Activated CD4-positive, alpha-beta memory T cell treated with anti-CD3 and anti-CD28 coated beads, Interleukin-2, amount 10 ng/mL, durations not matched to agents 7 days and 5 days (primary cell): ENCODE measurements around the gene ETS1. TPM values are rescaled to one million over a fixed set of nuclear protein-coding genes. Genes with fewer than 3 reads are reported as not detected.

Experiments
- CTCF ChIA-PET: fragments of 350-600 bp; sonication (Branson Sonifier 250); formaldehyde crosslinking; loops from one replicate; lab custom pipeline; 2021; ENCODE audit warnings: antibody characterized with exemption, inconsistent platforms; lab: Charles Lee
- POLR2A ChIA-PET: fragments of 350-600 bp; sonication (Branson Sonifier 250); formaldehyde crosslinking; loops from one replicate; lab custom pipeline; 2021; ENCODE audit warnings: antibody characterized with exemption; lab: Charles Lee
- DNase-seq: peaks from one replicate; pipeline ENCODE4 v3.0.0-alpha.2; 2020
- H3K27ac Mint-ChIP-seq: one replicate; pipeline ENCODE4 v1.8.0; 2021; ENCODE audit warnings: mild to moderate bottlenecking, mixed read lengths
- H3K27me3 Mint-ChIP-seq: one replicate; pipeline ENCODE4 v1.8.0; 2021; ENCODE audit warnings: mixed read lengths
- H3K36me3 Mint-ChIP-seq: one replicate; pipeline ENCODE4 v1.8.0; 2021; ENCODE audit warnings: low read depth, mixed read lengths
- H3K4me1 Mint-ChIP-seq: one replicate; pipeline ENCODE4 v1.8.0; 2021; ENCODE audit warnings: mixed read lengths
- H3K4me3 Mint-ChIP-seq: one replicate; pipeline ENCODE4 v1.8.0; 2021; ENCODE audit warnings: mild to moderate bottlenecking, mixed read lengths
- H3K9me3 Mint-ChIP-seq: one replicate; pipeline ENCODE4 v1.8.0; 2021; ENCODE audit warnings: mixed read lengths
- total RNA-seq, 2 experiments: library from RNA; stranded (reverse); gene quantifications; one replicate each; pipeline ENCODE4 v1.2.3, GENCODE V29; 2021

ETS1 gene
- total RNA-seq, 2 experiments from 2014 or later: 572 to 584 TPM

DNA sequence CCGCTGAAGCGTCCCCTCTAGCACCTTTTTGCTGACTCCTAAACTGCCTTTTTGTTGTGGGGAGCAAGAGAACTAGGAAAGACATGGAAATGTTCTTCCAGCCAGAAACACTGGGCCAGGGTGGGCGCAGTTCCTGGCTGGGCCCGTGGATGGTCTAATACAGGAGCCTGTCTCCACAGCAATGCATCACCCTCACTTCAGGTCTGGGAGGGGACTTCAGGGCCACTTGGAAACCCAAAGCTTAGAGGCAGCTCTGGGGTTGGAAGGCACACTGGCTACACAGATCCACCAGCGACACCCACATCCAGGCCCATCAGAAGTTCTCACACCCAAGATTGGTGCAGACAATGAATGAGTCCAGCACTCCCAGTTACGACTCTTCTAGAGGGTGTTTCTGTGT is 120.3 kb downstream of the ETS1 start:
- Mint-ChIP-seq H3K4me1 (peaks cover 99% of the 10 kb centered on the region), H3K9me3 (no peaks in the 10 kb centered on the region), H3K36me3 (peaks cover 98% of the 10 kb centered on the region), H3K27me3 (no peaks in the 10 kb centered on the region), H3K4me3 (peak overlapping the region; percentile 66), H3K27ac (peak overlapping the region; percentile 80)
- CTCF ChIA-PET: interaction anchor here (2.0 to 2.1 kb wide), 2 partner anchors 141 to 163 kb away, joined by 6 to 8 read pairs; no protein-coding TSS in a partner anchor
- POLR2A ChIA-PET: interaction anchor here (1.4 to 21.4 kb wide), 8 partner anchors 8 to 176 kb away, joined by 6 to 884 read pairs (median 30); no protein-coding TSS in a partner anchor
- DNase-seq: no peak

GRCh38 chr11:128465946-128466705 is 121.2 kb downstream of the ETS1 start:
- Mint-ChIP-seq H3K36me3 (peaks cover 98% of the 10 kb centered on the region), H3K9me3 (no peaks in the 10 kb centered on the region), H3K27me3 (no peaks in the 10 kb centered on the region), H3K4me1 (peaks cover 97% of the 10 kb centered on the region), H3K4me3 (peak overlapping the region; percentile 66), H3K27ac (peak overlapping the region; percentile 80)
- no peak for DNase-seq
- ChIA-PET POLR2A (interaction anchor here (0.6 to 21.4 kb wide), 15 partner anchors 9 to 187 kb away, joined by 3 to 884 read pairs (median 6); no protein-coding TSS in a partner anchor), CTCF (interaction anchor here (1.0 to 3.2 kb wide), 14 partner anchors 19 to 365 kb away, joined by 3 to 27 read pairs (median 6); no protein-coding TSS in a partner anchor)

DNA sequence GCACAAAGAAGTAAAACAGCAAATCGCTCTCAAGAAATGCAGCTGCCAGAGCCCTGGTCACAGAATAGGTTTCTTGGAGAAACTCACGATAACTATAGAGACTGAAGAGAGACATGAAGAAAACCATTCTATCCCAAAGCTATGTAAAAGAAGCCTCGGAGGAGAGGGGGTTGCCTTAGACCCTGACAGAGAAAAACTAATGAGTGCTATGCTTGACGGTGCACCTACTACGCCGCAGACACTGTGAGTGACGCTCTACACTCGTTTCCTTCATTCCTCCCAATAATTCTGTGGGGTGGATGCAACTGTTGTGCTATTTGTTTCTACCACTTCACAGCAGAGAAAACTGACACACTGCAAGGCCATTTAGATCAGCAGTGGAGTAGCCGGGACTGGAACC is 121.8 kb downstream of the ETS1 start:
- H3K36me3 Mint-ChIP-seq: peaks cover 99% of the 10 kb centered on the region
- peak overlapping the region; percentile 80 for H3K27ac Mint-ChIP-seq
- H3K9me3 Mint-ChIP-seq: no peaks in the 10 kb centered on the region
- ChIA-PET CTCF (interaction anchor here (0.8 to 3.2 kb wide), 18 partner anchors 11 to 365 kb away, joined by 3 to 27 read pairs (median 4); no protein-coding TSS in a partner anchor), POLR2A (interaction anchor here (0.6 to 21.4 kb wide), 20 partner anchors 9 to 428 kb away, joined by 3 to 884 read pairs (median 6); no protein-coding TSS in a partner anchor)
- H3K27me3 Mint-ChIP-seq: no peaks in the 10 kb centered on the region
- peak overlapping the region; percentile 66 for H3K4me3 Mint-ChIP-seq
- peaks cover 96% of the 10 kb centered on the region for H3K4me1 Mint-ChIP-seq
- no peak for DNase-seq

DNA sequence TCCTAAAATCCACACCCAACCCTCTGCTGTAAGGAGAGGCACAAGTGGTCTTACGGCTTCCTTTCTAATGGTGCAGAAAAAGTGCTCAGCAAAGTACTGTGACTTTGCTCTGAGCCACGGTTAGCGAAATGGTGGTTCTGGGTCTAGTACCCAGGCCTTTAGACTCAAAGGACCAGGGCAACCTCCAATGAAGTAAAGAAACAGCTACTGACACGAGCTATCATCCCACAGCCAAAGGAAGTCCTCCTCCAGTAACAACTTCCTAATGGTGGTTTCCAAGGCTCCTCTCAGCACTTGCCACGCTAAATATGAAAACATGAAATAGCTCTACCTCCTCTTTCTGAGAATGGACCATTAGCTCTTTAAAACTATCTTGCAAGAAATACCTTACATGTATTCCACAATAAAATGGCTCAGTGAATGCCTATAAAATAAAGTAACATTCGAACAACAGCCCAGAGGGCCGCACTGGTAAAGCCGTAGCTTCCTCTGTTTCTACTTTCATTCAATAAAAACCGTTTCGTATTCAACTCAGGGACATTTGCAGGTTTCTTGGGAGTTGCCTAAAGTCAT is 122.4 kb downstream of the ETS1 start:
- Mint-ChIP-seq H3K36me3 (peaks cover 100% of the 10 kb centered on the region), H3K9me3 (no peaks in the 10 kb centered on the region), H3K4me1 (peaks cover 97% of the 10 kb centered on the region), H3K27me3 (no peaks in the 10 kb centered on the region), H3K27ac (peak overlapping the region; percentile 80), H3K4me3 (peak overlapping the region; percentile 66)
- no peak for DNase-seq
- CTCF ChIA-PET: interaction anchor here (0.8 to 3.2 kb wide), 19 partner anchors 12 to 366 kb away, joined by 3 to 27 read pairs (median 4); no protein-coding TSS in a partner anchor
- POLR2A ChIA-PET: interaction anchor here (0.6 to 21.4 kb wide), 21 partner anchors 10 to 428 kb away, joined by 3 to 884 read pairs (median 5); no protein-coding TSS in a partner anchor

DNA sequence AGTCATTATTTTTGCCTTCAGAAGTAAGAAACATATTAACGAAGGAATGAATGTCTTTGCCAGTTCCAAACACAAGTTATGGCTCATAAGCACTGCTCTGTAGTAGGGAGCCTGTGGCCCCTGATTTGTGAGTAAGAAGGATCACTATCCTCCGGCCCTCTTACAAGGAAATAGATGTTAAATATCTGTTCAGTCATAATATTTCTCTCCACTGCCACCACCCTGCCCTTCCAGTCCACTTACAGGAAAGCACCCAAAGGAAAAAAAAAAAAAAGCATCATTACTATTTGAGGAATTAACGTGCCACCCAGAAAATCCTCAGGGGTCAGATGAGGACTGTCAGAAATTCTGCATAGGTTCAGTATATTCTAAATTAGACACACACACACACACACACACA is 123.4 kb downstream of the ETS1 start:
- H3K4me1 Mint-ChIP-seq: peaks cover 92% of the 10 kb centered on the region
- no peaks in the 10 kb centered on the region for H3K27me3 Mint-ChIP-seq
- ChIA-PET POLR2A (interaction anchor here (1.7 to 21.4 kb wide), 8 partner anchors 11 to 174 kb away, joined by 4 to 884 read pairs (median 18); no protein-coding TSS in a partner anchor), CTCF (interaction anchor here (0.8 to 3.2 kb wide), 8 partner anchors 16 to 367 kb away, joined by 3 to 27 read pairs (median 4); no protein-coding TSS in a partner anchor)
- H3K27ac Mint-ChIP-seq: peak overlapping the region; percentile 80
- no peaks in the 10 kb centered on the region for H3K9me3 Mint-ChIP-seq
- no peak for DNase-seq
- peaks cover 100% of the 10 kb centered on the region for H3K36me3 Mint-ChIP-seq
- peak overlapping the region; percentile 43 for H3K4me3 Mint-ChIP-seq

DNA sequence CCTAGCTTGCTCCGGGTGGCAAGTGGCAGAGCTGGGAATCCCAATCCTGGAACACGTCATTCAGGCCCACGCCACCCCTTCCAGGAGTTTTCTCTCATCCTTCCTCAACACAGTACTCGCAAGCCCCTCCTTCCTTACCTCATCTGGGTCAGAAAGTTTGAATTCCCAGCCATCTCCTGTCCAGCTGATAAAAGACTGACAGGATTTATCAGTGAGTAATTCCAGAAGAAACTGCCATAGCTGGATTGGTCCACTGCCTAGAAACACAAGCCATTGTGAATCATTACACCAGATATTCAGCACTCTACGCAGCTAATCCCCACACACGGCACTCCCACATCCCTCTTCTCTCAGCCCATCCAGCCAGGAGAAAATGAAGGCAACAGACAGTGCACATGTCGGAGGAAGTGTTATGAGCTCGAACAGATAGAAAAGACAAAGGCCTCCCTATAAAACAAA is 124.0 kb downstream of the ETS1 start:
- no peaks in the 10 kb centered on the region for H3K27me3 Mint-ChIP-seq
- peaks cover 86% of the 10 kb centered on the region for H3K4me1 Mint-ChIP-seq
- peak overlapping the region; percentile 9 for H3K4me3 Mint-ChIP-seq
- no peaks in the 10 kb centered on the region for H3K9me3 Mint-ChIP-seq
- POLR2A ChIA-PET: interaction anchor here (0.6 to 21.4 kb wide), 7 partner anchors 12 to 173 kb away, joined by 3 to 884 read pairs (median 12); no protein-coding TSS in a partner anchor
- H3K36me3 Mint-ChIP-seq: peaks cover 98% of the 10 kb centered on the region
- no peak for DNase-seq
- CTCF ChIA-PET: interaction anchor here (0.8 to 3.2 kb wide), 6 partner anchors 17 to 291 kb away, joined by 3 to 27 read pairs (median 4); no protein-coding TSS in a partner anchor
- H3K27ac Mint-ChIP-seq: peak overlapping the region; percentile 80

DNA sequence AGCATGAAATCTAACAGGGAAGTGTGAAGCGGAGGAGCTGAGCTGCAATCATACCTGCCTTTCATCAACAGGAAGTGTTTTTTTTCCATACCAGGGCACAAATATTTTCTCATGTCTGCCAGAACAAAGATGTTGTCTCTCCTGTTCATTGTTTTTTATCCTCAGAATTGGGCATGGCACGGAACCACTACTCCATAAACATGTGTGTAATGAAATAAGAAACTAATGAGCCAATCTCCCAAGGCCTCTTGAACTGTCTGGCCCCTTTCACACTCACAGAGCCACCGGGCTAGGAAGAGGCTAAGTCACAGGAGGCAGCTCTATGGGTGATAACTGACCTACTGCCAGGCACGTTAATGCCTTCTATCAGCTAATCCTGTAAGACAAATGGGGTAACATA is 124.4 kb downstream of the ETS1 start:
- Mint-ChIP-seq H3K9me3 (no peaks in the 10 kb centered on the region), H3K4me1 (peaks cover 81% of the 10 kb centered on the region), H3K27ac (peak overlapping the region; percentile 80), H3K36me3 (peaks cover 98% of the 10 kb centered on the region), H3K4me3 (no peak overlapping the region), H3K27me3 (no peaks in the 10 kb centered on the region)
- DNase-seq: no peak
- CTCF ChIA-PET: interaction anchor here (1.1 to 3.2 kb wide), 5 partner anchors 17 to 173 kb away, joined by 3 to 27 read pairs (median 4); no protein-coding TSS in a partner anchor
- POLR2A ChIA-PET: interaction anchor here (0.6 to 21.4 kb wide), 6 partner anchors 12 to 173 kb away, joined by 3 to 884 read pairs (median 31); no protein-coding TSS in a partner anchor

GRCh38 chr11:128462189-128462588 is 125.2 kb downstream of the ETS1 start:
- ChIA-PET POLR2A (interaction anchor here (1.3 to 21.4 kb wide), 5 partner anchors 50 to 172 kb away, joined by 3 to 884 read pairs (median 6); no protein-coding TSS in a partner anchor), CTCF (interaction anchor here (0.7 kb wide), 1 partner anchor 139 kb away, joined by 3 read pairs; no protein-coding TSS in a partner anchor)
- Mint-ChIP-seq H3K4me1 (peaks cover 77% of the 10 kb centered on the region), H3K27me3 (no peaks in the 10 kb centered on the region), H3K36me3 (peaks cover 98% of the 10 kb centered on the region), H3K27ac (peak overlapping the region; percentile 80), H3K4me3 (no peak overlapping the region), H3K9me3 (no peaks in the 10 kb centered on the region)
- DNase-seq: no peak

DNA sequence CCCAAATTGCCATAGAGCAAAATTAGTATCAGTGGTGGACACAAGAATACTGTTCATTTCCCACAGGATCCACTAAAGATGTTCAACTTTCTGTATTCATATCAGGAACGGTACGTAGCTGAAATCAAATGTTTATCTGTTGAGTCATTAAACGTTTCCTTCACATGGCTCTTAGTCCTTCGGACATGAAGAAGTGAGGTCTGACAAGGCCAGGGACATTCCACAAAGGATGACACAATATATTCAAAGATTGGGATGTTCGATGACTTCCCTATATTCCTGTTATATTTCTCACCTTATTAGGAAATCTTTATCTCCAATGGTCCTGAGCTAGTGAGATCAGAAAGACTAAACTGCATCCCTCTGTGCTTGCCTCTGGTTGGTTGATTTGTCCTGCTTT is 129.0 kb downstream of the ETS1 start:
- POLR2A ChIA-PET: interaction anchor here (0.8 to 21.4 kb wide), 15 partner anchors 14 to 172 kb away, joined by 3 to 884 read pairs (median 4); no protein-coding TSS in a partner anchor
- peak overlapping the region; percentile 7 for H3K27ac Mint-ChIP-seq
- peaks cover 67% of the 10 kb centered on the region for H3K4me1 Mint-ChIP-seq
- H3K9me3 Mint-ChIP-seq: no peaks in the 10 kb centered on the region
- no peak for DNase-seq
- peaks cover 96% of the 10 kb centered on the region for H3K36me3 Mint-ChIP-seq
- no peak overlapping the region for H3K4me3 Mint-ChIP-seq
- no peaks in the 10 kb centered on the region for H3K27me3 Mint-ChIP-seq
- CTCF ChIA-PET: interaction anchor here (0.6 to 2.5 kb wide), 6 partner anchors 64 to 174 kb away, joined by 3 to 8 read pairs (median 6); no protein-coding TSS in a partner anchor

DNA sequence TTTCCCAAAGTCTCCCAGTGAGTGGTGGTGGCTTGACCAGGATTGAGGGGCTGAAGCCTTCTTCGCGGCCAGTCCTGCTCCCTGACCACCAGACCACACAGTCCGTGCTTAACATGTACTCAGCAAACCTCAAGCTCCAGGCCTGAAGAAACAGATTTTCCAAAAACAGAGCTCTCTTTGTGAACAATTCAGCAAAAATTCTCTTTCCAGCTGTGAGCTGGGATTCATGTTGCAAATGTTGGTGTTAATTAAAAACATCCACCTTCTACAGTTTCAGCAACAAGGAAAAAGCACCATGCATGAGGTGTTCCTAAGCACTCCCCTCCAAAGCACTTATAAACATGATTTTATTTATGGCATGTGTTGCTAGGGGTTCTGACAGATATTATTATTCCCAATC is 129.5 kb downstream of the ETS1 start:
- peaks cover 65% of the 10 kb centered on the region for H3K4me1 Mint-ChIP-seq
- no peak for DNase-seq

DNA sequence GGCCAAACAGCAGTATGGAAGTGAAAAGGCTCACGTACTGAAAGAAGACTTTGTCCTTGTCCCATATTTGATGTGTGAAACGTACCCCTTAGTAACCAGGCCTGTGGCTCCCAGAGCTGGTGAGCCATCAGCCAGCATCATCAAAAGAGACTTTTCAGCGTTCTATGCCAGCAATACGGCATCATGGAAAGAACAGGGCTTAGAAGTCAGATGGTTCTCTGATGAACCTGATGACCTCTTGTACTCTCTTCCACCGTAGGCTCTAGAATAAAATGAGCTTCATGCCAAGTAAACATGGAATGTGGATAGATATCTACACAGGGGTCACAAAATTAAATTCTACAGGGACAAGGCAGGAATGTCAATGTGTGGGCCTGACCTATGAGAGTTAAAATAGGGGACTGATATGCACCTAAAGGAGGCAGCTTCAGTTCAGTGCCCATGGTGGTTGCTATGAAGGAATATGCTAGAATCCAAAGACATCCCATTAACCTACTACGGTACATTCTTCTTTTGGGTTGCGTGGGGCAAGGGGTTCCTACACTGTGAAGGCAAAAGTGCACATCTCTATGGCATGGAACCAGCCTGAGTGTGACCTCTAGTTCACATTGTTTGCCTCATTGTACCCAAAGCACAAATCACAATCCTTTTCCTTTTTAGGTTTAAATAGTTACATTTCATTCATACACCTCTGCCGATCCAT is 130.6 kb downstream of the ETS1 start:
- Mint-ChIP-seq H3K27me3 (no peaks in the 10 kb centered on the region), H3K9me3 (no peaks in the 10 kb centered on the region), H3K27ac (peak overlapping the region; percentile 28), H3K4me3 (no peak overlapping the region), H3K36me3 (peaks cover 80% of the 10 kb centered on the region), H3K4me1 (peaks cover 62% of the 10 kb centered on the region)
- POLR2A ChIA-PET: interaction anchor here (0.8 to 21.4 kb wide), 14 partner anchors 12 to 174 kb away, joined by 3 to 884 read pairs (median 6); no protein-coding TSS in a partner anchor
- CTCF ChIA-PET: no interaction called here
- no peak for DNase-seq

More for the DNA sequence above, 129.5 kb downstream of the ETS1 start:
- CTCF ChIA-PET: interaction anchor here (1.5 to 2.5 kb wide), 4 partner anchors 135 to 174 kb away, joined by 5 to 8 read pairs (median 7); no protein-coding TSS in a partner anchor
- H3K27me3 Mint-ChIP-seq: no peaks in the 10 kb centered on the region
- H3K27ac Mint-ChIP-seq: no peak overlapping the region
- H3K4me3 Mint-ChIP-seq: no peak overlapping the region
- H3K36me3 Mint-ChIP-seq: peaks cover 91% of the 10 kb centered on the region
- no peaks in the 10 kb centered on the region for H3K9me3 Mint-ChIP-seq
- POLR2A ChIA-PET: interaction anchor here (0.8 to 21.4 kb wide), 17 partner anchors 11 to 172 kb away, joined by 3 to 884 read pairs (median 4); no protein-coding TSS in a partner anchor
